Measurements from ENCODE around the gene DDI2.
"Not testable (repeated sequence)": the region's sequence is repeated elsewhere in the genome, so short reads cannot be mapped to it uniquely, and the experiment has no call there.

Gene DDI2

DNA sequence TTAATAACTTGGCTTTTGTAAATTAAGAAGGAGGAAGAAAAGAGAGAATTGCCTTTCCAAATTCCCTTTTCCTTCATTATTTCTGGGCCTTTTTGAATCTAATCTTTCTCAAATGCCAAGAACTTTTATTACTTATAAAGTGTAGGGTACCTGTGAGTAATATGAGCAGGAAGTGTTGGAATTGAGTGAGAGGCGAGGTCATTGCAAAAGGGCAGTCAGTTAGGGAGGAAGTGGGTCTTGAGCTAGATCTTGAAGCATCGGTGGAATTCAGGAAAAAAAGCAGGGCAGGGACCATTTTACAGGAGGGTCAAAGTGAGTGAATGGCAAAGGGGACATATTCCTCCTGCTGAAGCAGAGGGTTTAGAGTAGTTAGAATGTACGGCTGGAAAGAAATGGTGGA, 23.4 kb downstream of the DDI2 start:
- Histone ChIP-seq H3K27ac (ENCODE audit: low read depth, low read length) (no peak overlapping the region), H3K36me3 (ENCODE audit: control insufficient read depth, insufficient read depth, low read length) (peaks cover 91% of the 10 kb centered on the region)

DNA sequence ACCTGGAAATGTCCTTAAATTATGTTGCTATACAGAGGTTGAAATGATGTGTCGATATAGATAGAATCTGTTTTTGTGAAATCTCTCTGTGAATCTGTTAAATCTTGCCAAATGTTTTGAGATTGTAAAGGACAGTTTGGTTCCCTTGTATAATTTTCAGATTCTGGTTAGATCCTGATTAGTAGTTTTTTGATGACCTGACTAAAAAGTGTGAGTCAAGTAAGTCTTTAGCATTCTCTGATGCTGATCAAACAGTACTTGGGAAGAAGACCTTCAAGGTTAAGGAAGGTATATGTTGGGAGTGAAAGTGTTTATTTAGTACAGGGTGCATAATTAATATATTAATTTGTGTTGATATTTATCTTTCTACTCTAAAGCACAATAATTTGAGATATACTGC, 32.7 kb downstream of the DDI2 start:
- Histone ChIP-seq H3K27me3 (ENCODE audit: control insufficient read depth, insufficient read depth, low read length) (no peaks in the 10 kb centered on the region), H3K4me3 (ENCODE audit: low read depth, low read length) (no peak overlapping the region), H3K4me1 (ENCODE audit: control insufficient read depth, insufficient read depth, low read length) (no peaks in the 10 kb centered on the region), H3K9me3 (ENCODE audit: control insufficient read depth, insufficient read depth, low read depth, low read length) (no peaks in the 10 kb centered on the region), H3K9ac (ENCODE audit: low read length) (no peak overlapping the region), H3K36me3 (ENCODE audit: control insufficient read depth, insufficient read depth, low read length) (peaks cover 83% of the 10 kb centered on the region), H3K27ac (ENCODE audit: low read depth, low read length) (no peak overlapping the region)

More for the DNA sequence above, 23.4 kb downstream of the DDI2 start:
- H3K27me3 ChIP-seq (ENCODE audit: control insufficient read depth, insufficient read depth, low read length), result no peaks in the 10 kb centered on the region
- H3K9me3 ChIP-seq (ENCODE audit: control insufficient read depth, insufficient read depth, low read depth, low read length), result no peaks in the 10 kb centered on the region
- no peak overlapping the region for H3K9ac ChIP-seq (ENCODE audit: low read length)
- H3K4me3 ChIP-seq (ENCODE audit: low read depth, low read length), result no peak overlapping the region
- no peaks in the 10 kb centered on the region for H3K4me1 ChIP-seq (ENCODE audit: control insufficient read depth, insufficient read depth, low read length)

DNA sequence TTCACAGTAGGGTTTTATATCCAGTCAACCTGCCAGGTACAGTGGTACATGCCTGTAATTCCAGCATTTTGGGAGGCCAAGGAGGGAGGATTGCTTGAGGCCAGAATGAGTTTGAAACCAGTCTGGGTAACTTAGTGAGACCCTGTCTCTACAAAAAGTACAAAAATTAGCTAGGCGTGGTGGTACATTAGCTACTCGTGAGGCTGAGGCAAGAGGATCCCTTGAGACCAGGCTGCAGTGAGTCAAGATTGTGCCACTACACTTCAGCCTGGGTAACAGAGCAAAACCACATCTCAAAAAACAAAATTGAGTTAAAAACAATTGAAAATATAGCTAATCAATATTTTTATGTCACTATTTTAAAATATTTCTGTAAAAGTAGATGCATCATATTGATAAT, 33.2 kb downstream of the DDI2 start:
- Histone ChIP-seq H3K27ac (ENCODE audit: low read depth, low read length) (no peak overlapping the region), H3K27me3 (ENCODE audit: control insufficient read depth, insufficient read depth, low read length) (no peaks in the 10 kb centered on the region), H3K36me3 (ENCODE audit: control insufficient read depth, insufficient read depth, low read length) (peaks cover 81% of the 10 kb centered on the region), H3K4me1 (ENCODE audit: control insufficient read depth, insufficient read depth, low read length) (no peaks in the 10 kb centered on the region), H3K9me3 (ENCODE audit: control insufficient read depth, insufficient read depth, low read depth, low read length) (no peaks in the 10 kb centered on the region), H3K9ac (ENCODE audit: low read length) (no peak overlapping the region), H3K4me3 (ENCODE audit: low read depth, low read length) (no peak overlapping the region)

DNA sequence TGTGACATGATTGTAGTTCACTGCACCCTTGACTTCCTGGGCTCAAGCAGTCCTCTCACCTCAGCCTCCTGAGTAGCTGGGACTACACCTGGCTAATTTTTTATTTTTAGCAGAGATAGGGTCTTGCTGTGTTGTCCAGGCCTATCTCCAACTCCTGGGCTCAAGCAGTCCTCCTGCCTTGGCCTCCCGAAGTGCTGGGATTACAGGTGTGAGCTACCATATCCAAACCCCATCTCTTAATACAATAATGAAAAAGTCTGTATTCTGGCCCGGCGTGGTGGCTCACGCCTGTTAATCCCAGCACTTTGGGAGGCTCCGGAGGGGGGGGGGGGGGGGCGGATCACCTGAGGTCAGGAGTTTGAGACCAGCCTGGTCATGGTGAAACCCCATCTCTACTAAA, 34.9 kb downstream of the DDI2 start:
- H3K4me3 ChIP-seq (ENCODE audit: low read depth, low read length); H3K9ac ChIP-seq (ENCODE audit: low read length); H3K9me3 ChIP-seq (ENCODE audit: control insufficient read depth, insufficient read depth, low read depth, low read length); H3K27ac ChIP-seq (ENCODE audit: low read depth, low read length); H3K4me1 ChIP-seq (ENCODE audit: control insufficient read depth, insufficient read depth, low read length); H3K27me3 ChIP-seq (ENCODE audit: control insufficient read depth, insufficient read depth, low read length): not testable (repeated sequence)
- peaks cover 80% of the 10 kb centered on the region for H3K36me3 ChIP-seq (ENCODE audit: control insufficient read depth, insufficient read depth, low read length)

DNA sequence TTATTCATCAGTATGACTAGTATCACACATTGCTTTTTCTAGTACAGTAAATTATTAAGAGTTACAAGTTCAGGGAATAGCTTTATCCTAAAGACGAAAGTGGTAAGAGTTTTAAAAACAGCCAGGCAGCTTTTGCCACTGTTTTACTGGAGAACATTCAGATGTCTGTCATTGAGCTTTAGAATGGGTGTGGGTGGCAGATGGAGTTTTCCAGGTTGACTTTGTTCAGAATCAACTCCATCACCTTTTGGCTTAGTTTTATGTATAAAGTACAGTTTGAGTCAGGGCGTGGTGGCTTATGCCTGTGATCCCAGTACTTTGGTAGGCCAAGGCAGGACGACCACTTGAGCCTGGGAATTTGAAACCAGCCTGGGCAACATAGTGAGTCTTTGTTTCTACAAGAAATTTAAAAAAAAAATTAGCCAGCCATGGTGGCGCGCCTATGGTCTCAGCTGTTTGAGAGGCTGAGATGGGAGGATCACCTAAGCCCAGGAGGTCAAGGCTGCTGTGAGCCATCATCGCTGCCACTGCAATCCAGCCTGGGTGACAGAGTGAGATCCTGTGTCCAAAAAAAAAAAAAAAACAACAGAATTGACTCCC, 36.9 kb downstream of the DDI2 start:
- H3K4me1 ChIP-seq (ENCODE audit: control insufficient read depth, insufficient read depth, low read length), result no peaks in the 10 kb centered on the region
- H3K9ac ChIP-seq (ENCODE audit: low read length), result no peak overlapping the region
- no peak overlapping the region for H3K27ac ChIP-seq (ENCODE audit: low read depth, low read length)
- peaks cover 78% of the 10 kb centered on the region for H3K36me3 ChIP-seq (ENCODE audit: control insufficient read depth, insufficient read depth, low read length)
- no peaks in the 10 kb centered on the region for H3K27me3 ChIP-seq (ENCODE audit: control insufficient read depth, insufficient read depth, low read length)
- no peak overlapping the region for H3K4me3 ChIP-seq (ENCODE audit: low read depth, low read length)
- no peaks in the 10 kb centered on the region for H3K9me3 ChIP-seq (ENCODE audit: control insufficient read depth, insufficient read depth, low read depth, low read length)

DNA sequence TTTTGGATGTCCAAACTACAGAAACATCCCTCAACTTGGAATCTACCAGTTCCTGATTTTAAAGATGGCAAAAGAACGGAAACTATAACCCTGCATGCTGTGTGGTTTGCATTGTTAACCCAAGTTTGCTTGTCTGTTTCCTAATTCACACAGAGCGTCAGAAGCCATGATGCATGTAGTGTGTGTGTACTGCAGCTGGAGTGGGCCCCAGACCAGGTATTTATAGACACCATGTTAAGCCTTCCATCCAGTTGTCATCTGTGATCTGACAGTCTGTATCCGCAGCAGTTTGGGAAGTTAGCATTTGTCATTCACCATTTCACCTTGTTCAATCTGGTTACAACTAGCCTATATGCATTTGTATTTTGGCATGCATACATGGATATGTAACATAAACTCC, 39.2 kb downstream of the DDI2 start:
- no peak overlapping the region for H3K27ac ChIP-seq (ENCODE audit: low read depth, low read length)
- H3K36me3 ChIP-seq (ENCODE audit: control insufficient read depth, insufficient read depth, low read length), result peaks cover 80% of the 10 kb centered on the region

DNA sequence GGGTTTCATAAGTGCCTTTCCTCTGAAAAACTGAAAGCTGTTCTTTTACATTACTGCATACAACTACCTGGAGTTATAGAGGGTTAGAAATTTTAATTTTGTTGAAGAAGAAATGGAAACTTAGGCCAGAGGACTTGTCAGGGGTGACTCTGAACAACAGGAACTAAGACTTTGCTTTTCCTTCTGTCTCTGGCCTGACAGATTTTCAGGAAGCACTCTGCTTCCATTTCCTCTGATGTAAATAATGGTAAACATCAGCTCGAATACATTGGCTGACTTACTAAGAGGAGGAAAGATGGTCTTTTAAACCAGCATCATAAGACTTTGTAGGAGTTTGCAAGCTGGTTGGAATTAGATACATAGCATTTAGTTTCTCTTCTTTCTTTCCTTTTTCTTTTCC, 39.8 kb downstream of the DDI2 start:
- Histone ChIP-seq H3K4me3 (ENCODE audit: low read depth, low read length) (no peak overlapping the region), H3K4me1 (ENCODE audit: control insufficient read depth, insufficient read depth, low read length) (no peaks in the 10 kb centered on the region), H3K9ac (ENCODE audit: low read length) (no peak overlapping the region), H3K27me3 (ENCODE audit: control insufficient read depth, insufficient read depth, low read length) (no peaks in the 10 kb centered on the region), H3K27ac (ENCODE audit: low read depth, low read length) (no peak overlapping the region), H3K36me3 (ENCODE audit: control insufficient read depth, insufficient read depth, low read length) (peaks cover 80% of the 10 kb centered on the region), H3K9me3 (ENCODE audit: control insufficient read depth, insufficient read depth, low read depth, low read length) (no peaks in the 10 kb centered on the region)

More for the DNA sequence above, 39.2 kb downstream of the DDI2 start:
- Histone ChIP-seq H3K4me3 (ENCODE audit: low read depth, low read length) (no peak overlapping the region), H3K9me3 (ENCODE audit: control insufficient read depth, insufficient read depth, low read depth, low read length) (no peaks in the 10 kb centered on the region), H3K27me3 (ENCODE audit: control insufficient read depth, insufficient read depth, low read length) (no peaks in the 10 kb centered on the region), H3K9ac (ENCODE audit: low read length) (no peak overlapping the region), H3K4me1 (ENCODE audit: control insufficient read depth, insufficient read depth, low read length) (no peaks in the 10 kb centered on the region)

DNA sequence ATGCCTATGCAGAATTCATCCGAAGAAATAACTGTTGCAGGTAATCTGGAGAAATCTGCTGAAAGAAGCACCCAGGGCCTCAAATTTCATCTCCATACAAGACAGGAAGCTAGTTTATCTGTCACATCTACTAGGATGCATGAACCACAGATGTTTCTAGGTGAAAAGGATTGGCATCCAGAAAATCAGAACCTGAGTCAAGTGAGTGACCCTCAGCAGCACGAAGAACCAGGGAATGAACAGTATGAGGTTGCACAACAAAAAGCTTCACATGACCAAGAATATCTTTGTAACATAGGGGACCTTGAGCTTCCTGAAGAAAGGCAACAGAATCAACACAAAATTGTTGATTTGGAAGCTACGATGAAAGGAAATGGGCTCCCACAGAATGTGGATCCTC, 42.9 kb downstream of the DDI2 start:
- no peak overlapping the region for H3K9ac ChIP-seq (ENCODE audit: low read length)
- no peak overlapping the region for H3K27ac ChIP-seq (ENCODE audit: low read depth, low read length)
- H3K4me3 ChIP-seq (ENCODE audit: low read depth, low read length), result no peak overlapping the region
- H3K4me1 ChIP-seq (ENCODE audit: control insufficient read depth, insufficient read depth, low read length), result no peaks in the 10 kb centered on the region
- H3K27me3 ChIP-seq (ENCODE audit: control insufficient read depth, insufficient read depth, low read length), result no peaks in the 10 kb centered on the region
- no peaks in the 10 kb centered on the region for H3K9me3 ChIP-seq (ENCODE audit: control insufficient read depth, insufficient read depth, low read depth, low read length)
- peaks cover 69% of the 10 kb centered on the region for H3K36me3 ChIP-seq (ENCODE audit: control insufficient read depth, insufficient read depth, low read length)

DNA sequence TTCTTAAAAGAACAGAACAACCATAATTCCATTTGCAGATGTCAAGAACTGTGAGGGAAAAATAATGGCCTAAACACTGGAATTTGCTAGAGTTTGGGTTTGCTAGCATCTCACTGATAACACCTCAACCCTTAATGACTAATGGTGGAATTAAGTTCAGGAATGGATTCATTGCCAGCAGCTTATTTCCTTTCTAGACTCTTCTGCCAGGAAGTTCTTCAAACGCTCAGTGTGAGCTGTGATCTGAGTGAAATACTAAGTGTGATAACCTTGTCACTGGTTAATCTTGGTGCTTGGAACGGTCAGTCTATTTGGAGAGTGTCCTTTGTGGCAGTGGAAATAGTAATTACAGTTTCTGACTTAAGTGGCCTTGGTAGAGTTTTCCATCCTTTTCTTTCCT, 45.2 kb downstream of the DDI2 start:
- Histone ChIP-seq H3K4me3 (ENCODE audit: low read depth, low read length) (no peak overlapping the region), H3K9ac (ENCODE audit: low read length) (no peak overlapping the region), H3K27ac (ENCODE audit: low read depth, low read length) (no peak overlapping the region), H3K27me3 (ENCODE audit: control insufficient read depth, insufficient read depth, low read length) (no peaks in the 10 kb centered on the region), H3K36me3 (ENCODE audit: control insufficient read depth, insufficient read depth, low read length) (peaks cover 50% of the 10 kb centered on the region), H3K4me1 (ENCODE audit: control insufficient read depth, insufficient read depth, low read length) (no peaks in the 10 kb centered on the region), H3K9me3 (ENCODE audit: control insufficient read depth, insufficient read depth, low read depth, low read length) (no peaks in the 10 kb centered on the region)

DNA sequence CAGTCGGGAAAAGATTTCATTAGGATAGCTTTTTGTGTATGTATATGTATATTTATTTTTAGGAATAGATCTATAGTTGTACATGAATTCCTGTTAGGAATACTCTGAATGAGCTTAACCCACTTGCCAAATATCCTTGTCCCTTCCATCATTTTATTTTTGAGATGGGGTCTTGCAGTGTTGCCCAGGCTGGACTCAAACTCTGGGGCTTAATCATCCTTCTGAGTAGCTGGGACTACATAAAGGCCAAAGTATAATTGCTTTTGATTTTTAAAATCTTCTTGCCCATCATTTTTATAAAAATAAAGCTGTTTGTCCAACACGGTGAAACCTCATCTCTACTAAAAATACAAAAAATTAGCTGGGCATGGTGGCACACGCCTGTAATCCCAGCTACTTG, 46.7 kb downstream of the DDI2 start:
- Histone ChIP-seq H3K9me3 (ENCODE audit: control insufficient read depth, insufficient read depth, low read depth, low read length) (no peaks in the 10 kb centered on the region), H3K27ac (ENCODE audit: low read depth, low read length) (no peak overlapping the region), H3K4me1 (ENCODE audit: control insufficient read depth, insufficient read depth, low read length) (peaks cover 5% of the 10 kb centered on the region; the same call in 1 of the 2 replicates), H3K9ac (ENCODE audit: low read length) (no peak overlapping the region), H3K27me3 (ENCODE audit: control insufficient read depth, insufficient read depth, low read length) (no peaks in the 10 kb centered on the region), H3K36me3 (ENCODE audit: control insufficient read depth, insufficient read depth, low read length) (peaks cover 40% of the 10 kb centered on the region), H3K4me3 (ENCODE audit: low read depth, low read length) (no peak overlapping the region)

DNA sequence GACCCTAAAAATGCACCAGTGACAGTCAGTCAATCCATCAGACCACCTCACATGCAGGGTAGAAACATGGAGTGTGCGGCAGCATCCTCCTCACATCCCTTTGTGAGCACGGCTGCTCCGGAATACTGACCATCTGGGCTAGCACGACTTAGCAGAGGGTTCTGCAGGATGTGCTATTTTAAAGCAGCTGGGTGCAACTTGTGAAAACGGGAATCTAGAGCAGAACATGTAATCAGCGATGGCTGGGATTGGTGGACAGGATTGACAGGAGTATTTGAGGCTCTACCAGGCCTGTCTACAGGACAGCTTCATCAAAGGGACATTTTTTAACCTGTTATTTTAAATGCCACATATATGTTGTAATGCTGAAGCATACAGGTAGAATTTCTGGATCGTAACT, 50.1 kb downstream of the DDI2 start:
- Histone ChIP-seq H3K27ac (ENCODE audit: low read depth, low read length) (no peak overlapping the region), H3K9ac (ENCODE audit: low read length) (no peak overlapping the region), H3K27me3 (ENCODE audit: control insufficient read depth, insufficient read depth, low read length) (no peaks in the 10 kb centered on the region), H3K4me3 (ENCODE audit: low read depth, low read length) (no peak overlapping the region), H3K4me1 (ENCODE audit: control insufficient read depth, insufficient read depth, low read length) (peaks cover 9% of the 10 kb centered on the region), H3K9me3 (ENCODE audit: control insufficient read depth, insufficient read depth, low read depth, low read length) (no peaks in the 10 kb centered on the region), H3K36me3 (ENCODE audit: control insufficient read depth, insufficient read depth, low read length) (peaks cover 6% of the 10 kb centered on the region)

All from HUES6 (cell line).